HEK293 (cell line): Measurements from ENCODE around the gene FAM193A.

Experiments
- SCRT1 ChIP-seq: fragments of 450-650 bp; formaldehyde crosslinking; IDR thresholded peaks from 2 replicates; pipeline ENCODE4 v1.5.1; 2016; ENCODE audit warnings: missing biosample characterization, missing genetic modification characterization, borderline replicate concordance
- ZNF133 ChIP-seq: fragments of 450-650 bp; formaldehyde crosslinking; IDR thresholded peaks from 2 replicates; pipeline ENCODE4 v1.5.1; 2016; ENCODE audit warnings: missing biosample characterization, missing genetic modification characterization
- TF ChIP-seq, protein P1 (sequence below): fragments of 450-650 bp; formaldehyde crosslinking; IDR thresholded peaks from 2 replicates; pipeline ENCODE4 v1.5.1; 2016; ENCODE audit warnings: missing biosample characterization, missing genetic modification characterization

DNA sequence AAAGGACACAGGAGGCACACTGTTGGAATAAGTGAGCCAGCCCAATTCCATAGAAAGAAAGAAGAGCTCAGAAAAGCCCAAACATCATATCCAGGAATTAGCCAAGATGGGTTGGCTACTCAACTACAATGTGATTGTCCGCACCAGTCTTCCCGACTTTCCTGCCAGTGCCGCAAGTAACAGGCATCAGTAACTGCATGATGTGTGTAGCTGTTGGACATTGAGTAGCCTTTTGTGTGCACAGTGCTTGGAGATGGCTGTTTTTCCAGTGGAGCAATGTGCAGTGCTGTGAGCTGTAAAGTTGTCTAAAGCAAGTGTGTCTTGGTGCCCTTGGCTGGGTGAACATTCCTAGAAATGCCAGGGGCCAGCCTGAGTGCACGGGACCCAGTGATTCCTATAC lies 29.2 kb upstream of the FAM193A start:
- TF ChIP-seq, protein P1, sequence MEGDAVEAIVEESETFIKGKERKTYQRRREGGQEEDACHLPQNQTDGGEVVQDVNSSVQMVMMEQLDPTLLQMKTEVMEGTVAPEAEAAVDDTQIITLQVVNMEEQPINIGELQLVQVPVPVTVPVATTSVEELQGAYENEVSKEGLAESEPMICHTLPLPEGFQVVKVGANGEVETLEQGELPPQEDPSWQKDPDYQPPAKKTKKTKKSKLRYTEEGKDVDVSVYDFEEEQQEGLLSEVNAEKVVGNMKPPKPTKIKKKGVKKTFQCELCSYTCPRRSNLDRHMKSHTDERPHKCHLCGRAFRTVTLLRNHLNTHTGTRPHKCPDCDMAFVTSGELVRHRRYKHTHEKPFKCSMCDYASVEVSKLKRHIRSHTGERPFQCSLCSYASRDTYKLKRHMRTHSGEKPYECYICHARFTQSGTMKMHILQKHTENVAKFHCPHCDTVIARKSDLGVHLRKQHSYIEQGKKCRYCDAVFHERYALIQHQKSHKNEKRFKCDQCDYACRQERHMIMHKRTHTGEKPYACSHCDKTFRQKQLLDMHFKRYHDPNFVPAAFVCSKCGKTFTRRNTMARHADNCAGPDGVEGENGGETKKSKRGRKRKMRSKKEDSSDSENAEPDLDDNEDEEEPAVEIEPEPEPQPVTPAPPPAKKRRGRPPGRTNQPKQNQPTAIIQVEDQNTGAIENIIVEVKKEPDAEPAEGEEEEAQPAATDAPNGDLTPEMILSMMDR (tag by site-specific recombination) = no peak
- no peak for TF ChIP-seq SCRT1
- no peak for TF ChIP-seq ZNF133 (tag by site-specific recombination)
